Left renal pelvis (tissue), 4 donors: ENCODE measurements around the gene IL24. TPM values are rescaled to one million over a fixed set of nuclear protein-coding genes. Genes with fewer than 3 reads are reported as not detected.

Source experiments
- DNase-seq, 4 donors: peaks; one replicate each; pipeline ENCODE4 v3.0.0-alpha.2; 2013; ENCODE audit warnings: low read depth in 4 of 4, low spot score in 3 of 4
- polyA plus RNA-seq, 4 donors: library from polyadenylated mRNA; unstranded; fragments of 120-200 nt; gene quantifications; one replicate each; pipeline ENCODE4 v1.2.1, GENCODE V29; 2013; ENCODE audit not compliant: insufficient read length in 4 of 4

The IL24 gene
- polyA plus RNA-seq, 4 donors, result 0.25 to 0.52 (median 0.38) TPM

- no peak for DNase-seq
Measured at GRCh38 chr1:206949641-206950040, 52.4 kb downstream of the IL24 start.

DNA sequence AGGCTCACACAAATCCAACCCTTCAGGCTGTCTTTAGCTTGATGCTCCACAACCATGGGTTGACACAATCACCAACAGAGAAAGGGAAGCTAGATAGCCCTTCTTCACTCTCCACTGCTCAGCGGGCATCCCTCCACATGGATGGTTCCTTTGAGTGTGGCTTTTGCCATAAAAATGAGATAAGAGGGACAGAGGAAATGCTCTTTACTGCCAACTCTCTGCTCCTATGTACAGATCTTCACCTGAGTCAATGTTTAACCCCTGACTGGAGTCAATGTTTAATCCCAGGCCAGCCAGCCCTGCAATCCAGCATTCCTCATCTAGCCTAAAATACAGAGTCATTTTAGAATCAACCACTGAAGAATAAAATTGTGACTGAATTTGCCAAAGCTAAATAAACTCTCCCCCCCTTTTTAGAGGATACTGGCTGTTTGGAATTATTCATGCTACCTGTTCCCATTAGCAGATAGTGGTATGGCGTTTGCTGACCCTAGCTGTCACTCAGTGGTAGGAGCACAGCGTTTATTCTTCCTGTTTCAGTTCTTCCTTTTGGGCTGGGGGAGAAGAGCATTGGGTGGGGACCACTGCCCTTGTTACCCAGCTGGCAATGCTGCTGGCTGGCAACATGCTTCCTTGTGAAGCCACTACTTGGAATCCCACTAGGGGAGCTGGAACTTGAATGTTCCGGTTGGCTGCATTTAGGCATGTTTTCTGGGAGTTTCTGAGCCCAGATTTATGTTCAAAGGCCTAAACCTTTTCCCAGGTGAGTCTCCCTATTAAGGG is 54.3 kb downstream of the IL24 start:
- DNase-seq, result peak in 2 of 4 donors; percentile 50 to 58

- no peak for DNase-seq
Measured at GRCh38 chr1:206952171-206952570, 54.9 kb downstream of the IL24 start.

- no peak for DNase-seq
Measured at GRCh38 chr1:206953126-206953525, 55.9 kb downstream of the IL24 start.

DNA sequence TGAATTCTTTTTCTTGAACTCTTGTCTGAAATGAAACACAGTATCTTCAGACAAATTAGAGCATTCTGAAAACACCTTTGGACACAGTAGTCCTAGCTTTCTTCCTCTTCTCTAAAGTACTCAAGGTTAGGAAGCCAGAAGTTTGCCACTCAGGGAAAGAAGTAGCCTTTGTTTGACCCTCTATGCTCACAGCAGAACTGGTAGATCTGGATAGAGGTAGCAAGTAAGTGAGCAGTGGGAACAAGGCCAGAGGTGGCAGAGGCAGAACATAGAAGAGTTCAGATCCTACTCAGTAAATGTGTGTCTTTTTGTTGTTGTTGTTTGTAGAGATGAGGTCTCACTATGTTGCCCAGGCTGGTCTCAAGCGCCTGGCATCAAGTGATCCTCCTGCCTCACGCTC is 56.4 kb downstream of the IL24 start:
- no peak for DNase-seq

Other genes with a start within 250 kb of the IL24 start
- gene MAPKAPK2, start 212.5 kb upstream of the IL24 start, polyA plus RNA-seq, result 10 to 100 TPM; 50.3 to 81.1 (median 75.9) TPM
- gene IL19, start 126.7 kb upstream of the IL24 start, polyA plus RNA-seq, result under 1 TPM in 3 of 4 donors, not detected in 1; 0.56 to 0.96 (median 0.88) TPM
- 1 to 10 TPM in 1 of 4 donors, under 1 TPM in 1, not detected in 2; 0.52 to 2.6 TPM for gene IL10, start 124.9 kb upstream of the IL24 start, polyA plus RNA-seq
- gene IL20, start 31.8 kb upstream of the IL24 start, polyA plus RNA-seq, result not detected
- 1 to 10 TPM; 2.0 to 2.3 (median 2.2) TPM for gene FCMR, start 24.5 kb downstream of the IL24 start, polyA plus RNA-seq
- 1 to 10 TPM in 2 of 4 donors, under 1 TPM in 2; 0.46 to 2.6 (median 1.2) TPM for gene PIGR, start 49.0 kb downstream of the IL24 start, polyA plus RNA-seq
- gene FCAMR, start 73.0 kb downstream of the IL24 start, polyA plus RNA-seq, result 10 to 100 TPM in 1 of 4 donors, 1 to 10 TPM in 2, under 1 TPM in 1; 0.15 to 14.9 (median 7.8) TPM
- 10 to 100 TPM in 3 of 4 donors, under 1 TPM in 1; 0.46 to 29.0 (median 21.5) TPM for gene C1orf116, start 135.3 kb downstream of the IL24 start, polyA plus RNA-seq
- gene YOD1, start 153.8 kb downstream of the IL24 start, polyA plus RNA-seq, result 10 to 100 TPM in 3 of 4 donors, 1 to 10 TPM in 1; 9.9 to 18.8 (median 14.4) TPM
- 10 to 100 TPM in 3 of 4 donors, 1 to 10 TPM in 1; 8.5 to 19.1 (median 16.9) TPM for gene PFKFB2, start 155.8 kb downstream of the IL24 start, polyA plus RNA-seq
- gene C4BPB, start 191.4 kb downstream of the IL24 start, polyA plus RNA-seq, result 1 to 10 TPM in 1 of 4 donors, under 1 TPM in 3; 0.47 to 1.1 (median 0.61) TPM
- under 1 TPM; 0.33 to 0.64 (median 0.46) TPM for gene C4BPA, start 206.8 kb downstream of the IL24 start, polyA plus RNA-seq